ENCODE results near the gene GRB7.

DNA sequence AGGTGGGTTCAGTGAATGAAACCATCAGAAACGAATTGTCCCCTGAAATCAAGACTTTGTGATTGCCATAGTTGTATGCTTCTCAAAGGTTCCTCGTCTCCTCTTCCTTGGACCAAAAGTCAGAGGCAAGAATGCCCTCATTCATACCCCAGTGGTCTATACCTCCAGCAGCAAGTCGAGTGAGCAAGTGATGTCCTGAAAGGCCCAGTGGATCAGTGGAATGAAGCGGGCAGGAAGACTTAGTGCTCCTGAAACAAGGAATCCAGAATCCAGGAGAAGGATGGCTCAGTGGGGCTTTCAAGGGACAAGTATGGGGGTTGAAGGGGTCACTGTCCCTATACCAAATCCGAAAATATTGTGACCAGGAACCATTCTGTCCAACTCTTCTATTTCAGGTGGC lies 43.1 kb upstream of the GRB7 start:
- no peak for TF ChIP-seq EZH2 (IDR thresholded peaks at IDR 0.05; ENCODE audit: borderline replicate concordance)
- TF ChIP-seq, protein P1, sequence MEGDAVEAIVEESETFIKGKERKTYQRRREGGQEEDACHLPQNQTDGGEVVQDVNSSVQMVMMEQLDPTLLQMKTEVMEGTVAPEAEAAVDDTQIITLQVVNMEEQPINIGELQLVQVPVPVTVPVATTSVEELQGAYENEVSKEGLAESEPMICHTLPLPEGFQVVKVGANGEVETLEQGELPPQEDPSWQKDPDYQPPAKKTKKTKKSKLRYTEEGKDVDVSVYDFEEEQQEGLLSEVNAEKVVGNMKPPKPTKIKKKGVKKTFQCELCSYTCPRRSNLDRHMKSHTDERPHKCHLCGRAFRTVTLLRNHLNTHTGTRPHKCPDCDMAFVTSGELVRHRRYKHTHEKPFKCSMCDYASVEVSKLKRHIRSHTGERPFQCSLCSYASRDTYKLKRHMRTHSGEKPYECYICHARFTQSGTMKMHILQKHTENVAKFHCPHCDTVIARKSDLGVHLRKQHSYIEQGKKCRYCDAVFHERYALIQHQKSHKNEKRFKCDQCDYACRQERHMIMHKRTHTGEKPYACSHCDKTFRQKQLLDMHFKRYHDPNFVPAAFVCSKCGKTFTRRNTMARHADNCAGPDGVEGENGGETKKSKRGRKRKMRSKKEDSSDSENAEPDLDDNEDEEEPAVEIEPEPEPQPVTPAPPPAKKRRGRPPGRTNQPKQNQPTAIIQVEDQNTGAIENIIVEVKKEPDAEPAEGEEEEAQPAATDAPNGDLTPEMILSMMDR (IDR thresholded peaks at IDR 0.05; ENCODE audit: poor library complexity) = no peak

Measured in hepatocyte (in vitro differentiated cells).